GM23338 (cell line): Measurements from ENCODE around the gene MYCN. TPM values are rescaled to one million over a fixed set of nuclear protein-coding genes. Genes with fewer than 3 reads are reported as not detected.
A peak's percentile ranks its signal among the peaks of the same experiment; 100 is the strongest.

Experiments used
- ATAC-seq: fragments of 200-7000 bp; cut with Tn5 transposase; 3 replicates; pipeline ENCODE4 v1.9.1; 2020
- DNase-seq: peaks from one replicate; pipeline ENCODE4 v3.0.0-alpha.2; 2015; ENCODE audit warnings: low spot score
- H2AFZ ChIP-seq: fragments of 200-600 bp; sonication (generic); 2 replicates; pipeline ENCODE4 v1.8.0; 2016; ENCODE audit warnings: antibody characterized with exemption, mild to moderate bottlenecking, moderate library complexity
- H3F3A ChIP-seq: fragments of 200-600 bp; sonication (generic); replicated peaks from 2 replicates; pipeline ENCODE4 v1.8.0; 2017; ENCODE audit warnings: antibody characterized with exemption, mixed run types, low read depth
- H3K27ac ChIP-seq: fragments of 200-600 bp; sonication (generic); 2 replicates; pipeline ENCODE4 v1.6.1; 2016; ENCODE audit warnings: low read depth
- H3K27me3 ChIP-seq: fragments of 200-600 bp; sonication (generic); 2 replicates; pipeline ENCODE4 v1.8.0; 2016; ENCODE audit warnings: mild to moderate bottlenecking, mixed run types, moderate library complexity; ENCODE audit not compliant: insufficient read depth
- H3K36me3 ChIP-seq: fragments of 200-600 bp; sonication (generic); 2 replicates; pipeline ENCODE4 v1.8.0; 2016; ENCODE audit warnings: mild to moderate bottlenecking; ENCODE audit not compliant: insufficient read depth
- H3K4me1 ChIP-seq: fragments of 200-600 bp; sonication (generic); 2 replicates; pipeline ENCODE4 v1.8.0; 2016; ENCODE audit warnings: mild to moderate bottlenecking, moderate library complexity; ENCODE audit not compliant: insufficient read depth
- H3K4me2 ChIP-seq: fragments of 200-600 bp; sonication (generic); 2 replicates; pipeline ENCODE4 v1.7.1; 2017; ENCODE audit warnings: mixed run types
- H3K4me3 ChIP-seq: fragments of 200-600 bp; sonication (generic); 2 replicates; pipeline ENCODE4 v1.6.1; 2016; ENCODE audit warnings: mixed run types
- H3K79me2 ChIP-seq: fragments of 200-600 bp; sonication (generic); replicated peaks from 2 replicates; pipeline ENCODE4 v1.8.0; 2017; ENCODE audit warnings: mild to moderate bottlenecking; ENCODE audit not compliant: insufficient read depth
- H3K9me2 ChIP-seq: fragments of 200-600 bp; sonication (generic); 2 replicates; pipeline ENCODE4 v1.8.0; 2017; ENCODE audit not compliant: insufficient read depth
- H4K20me1 ChIP-seq: fragments of 200-600 bp; sonication (generic); replicated peaks from 2 replicates; pipeline ENCODE4 v1.8.0; 2017; ENCODE audit warnings: mild to moderate bottlenecking; ENCODE audit not compliant: insufficient read depth
- H3K27ac Mint-ChIP-seq: 2 replicates; pipeline ENCODE4 v1.8.0; 2020; ENCODE audit warnings: inconsistent platforms, mild to moderate bottlenecking, moderate library complexity, mixed read lengths
- H3K27me3 Mint-ChIP-seq: 3 replicates; pipeline ENCODE4 v1.8.0; 2022; ENCODE audit warnings: low read depth, mild to moderate bottlenecking, moderate library complexity, mixed read lengths, inconsistent platforms; ENCODE audit not compliant: insufficient read depth, poor library complexity
- H3K36me3 Mint-ChIP-seq: 3 replicates; pipeline ENCODE4 v1.8.0; 2021; ENCODE audit warnings: low read depth, mild to moderate bottlenecking, inconsistent platforms, moderate library complexity, mixed read lengths
- H3K4me1 Mint-ChIP-seq: 3 replicates; pipeline ENCODE4 v1.8.0; 2020; ENCODE audit warnings: mild to moderate bottlenecking, inconsistent platforms, mixed read lengths
- H3K4me3 Mint-ChIP-seq: 3 replicates; pipeline ENCODE4 v1.8.0; 2021; ENCODE audit warnings: moderate library complexity, mild to moderate bottlenecking, inconsistent platforms, mixed read lengths
- H3K9me3 Mint-ChIP-seq: 3 replicates; pipeline ENCODE4 v1.8.0; 2020; ENCODE audit warnings: moderate library complexity, mild to moderate bottlenecking, inconsistent platforms, mixed read lengths
- CREB1 ChIP-seq: fragments of 250-450 bp; sonication (Bioruptor Pico); IDR thresholded peaks from 2 replicates; pipeline ENCODE4 v1.5.0; 2020; ENCODE audit warnings: low read depth, mild to moderate bottlenecking, moderate library complexity
- CTCF ChIP-seq, 2 experiments: fragments of 200-600 bp in 1 of 2; sonication (generic) in 1 of 2; conservative IDR thresholded peaks; 2 replicates each; pipeline versions ENCODE4 v1.5.1 to v1.6.1; 2016 to 2017; ENCODE audit warnings: antibody characterized with exemption in 2 of 2, low read depth in 2 of 2, mild to moderate bottlenecking in 2 of 2, moderate library complexity in 1 of 2
- ETS1 ChIP-seq: IDR thresholded peaks from 2 replicates; pipeline ENCODE4 v1.6.1; 2016; ENCODE audit warnings: antibody characterized with exemption
- EZH2 ChIP-seq: fragments of 200-600 bp; sonication (generic); IDR thresholded peaks from one replicate; pipeline ENCODE4 v1.8.0; 2017; ENCODE audit warnings: antibody characterized with exemption, mild to moderate bottlenecking, low read depth; ENCODE audit not compliant: unreplicated experiment
- EZH2phosphoT487 ChIP-seq: fragments of 200-600 bp; sonication (generic); IDR thresholded peaks from one replicate; pipeline ENCODE4 v1.8.1; 2018; ENCODE audit warnings: antibody characterized with exemption; ENCODE audit not compliant: unreplicated experiment
- JUNB ChIP-seq: IDR thresholded peaks from one replicate; pipeline ENCODE4 v1.6.1; 2016; ENCODE audit warnings: antibody characterized with exemption; ENCODE audit not compliant: unreplicated experiment
- NANOG ChIP-seq: IDR thresholded peaks from 2 replicates; pipeline ENCODE4 v1.6.1; 2016; ENCODE audit warnings: antibody characterized with exemption, borderline replicate concordance
- REST ChIP-seq: IDR thresholded peaks from one replicate; pipeline ENCODE4 v1.6.1; 2018; ENCODE audit warnings: antibody characterized with exemption; ENCODE audit not compliant: unreplicated experiment
- STAT1 ChIP-seq: IDR thresholded peaks from one replicate; pipeline ENCODE4 v1.6.1; 2016; ENCODE audit warnings: antibody characterized with exemption; ENCODE audit not compliant: unreplicated experiment
- ZNF114 ChIP-seq: fragments of 250-450 bp; sonication (Bioruptor Pico); IDR thresholded peaks from 2 replicates; pipeline ENCODE4 v1.5.0; 2020; ENCODE audit warnings: mild to moderate bottlenecking, moderate library complexity
- polyA plus RNA-seq: library from polyadenylated mRNA; unstranded; fragments of >200 nt; fragmentation: Nextera tagmentation; extraction: Ambion mirVana; gene quantifications from 2 replicates; pipeline ENCODE4 v1.2.1, GENCODE V29; 2016
- total RNA-seq: library from RNA; depleted of rRNA; stranded (reverse); fragments of >200 nt; shearing (Covaris generic); gene quantifications from 2 replicates; pipeline ENCODE4 v1.2.3, GENCODE V29; 2014

Gene MYCN
- total and polyA plus RNA-seq, 2 experiments from 2014 or later: 50.8 to 145 TPM

GRCh38 chr2:15935675-15936074 lies 4.7 kb upstream of the MYCN start:
- Histone ChIP-seq H3K79me2 (peaks cover 9% of the 10 kb centered on the region), H4K20me1 (no peaks in the 10 kb centered on the region), H3K9me2 (no peaks in the 10 kb centered on the region), H3K27ac (no peak overlapping the region), H3K4me1 (peaks cover 44% of the 10 kb centered on the region), H3K4me2 (peak overlapping the region; percentile 64), H3K4me3 (no peak overlapping the region; the same call in 1 of the 2 replicates), H3K36me3 (no peaks in the 10 kb centered on the region), H3K27me3 (no peaks in the 10 kb centered on the region), H3F3A (peaks cover 13% of the 10 kb centered on the region; the same call in 1 of the 2 replicates), H2AFZ (no peak overlapping the region)
- Mint-ChIP-seq H3K4me1 (peaks cover 47% of the 10 kb centered on the region), H3K9me3 (peaks cover 9% of the 10 kb centered on the region), H3K4me3 (no peak overlapping the region; the same call in 2 of the 3 replicates), H3K36me3 (peaks cover 11% of the 10 kb centered on the region; the same call in 2 of the 3 replicates), H3K27ac (0 out of 2 replicates have a peak overlapping the region, but pooled peaks have one; percentile 0), H3K27me3 (peaks cover 14% of the 10 kb centered on the region)
- TF ChIP-seq JUNB (no peak), EZH2 (no peak), CREB1 (CRISPR knock-in tag) (no peak), REST (no peak), ETS1 (no peak), NANOG (peak; percentile 68), EZH2phosphoT487 (no peak)
- ATAC-seq: no peak
- no peak for DNase-seq

GRCh38 chr2:15936277-15937104 lies 3.9 kb upstream of the MYCN start:
- Histone ChIP-seq H3K27me3 (no peaks in the 10 kb centered on the region), H3K4me2 (peak overlapping the region; percentile 64), H3F3A (peaks cover 13% of the 10 kb centered on the region; the same call in 1 of the 2 replicates), H4K20me1 (no peaks in the 10 kb centered on the region), H3K4me3 (0 out of 2 replicates have a peak overlapping the region, but pooled peaks have one; percentile 14), H3K9me2 (no peaks in the 10 kb centered on the region), H3K36me3 (no peaks in the 10 kb centered on the region), H3K4me1 (peaks cover 44% of the 10 kb centered on the region), H3K27ac (no peak overlapping the region), H3K79me2 (peaks cover 17% of the 10 kb centered on the region), H2AFZ (no peak overlapping the region)
- Mint-ChIP-seq H3K4me3 (no peak overlapping the region), H3K27me3 (peaks cover 19% of the 10 kb centered on the region), H3K27ac (peak overlapping the region; percentile 84; the same call in 1 of the 2 replicates), H3K4me1 (peaks cover 47% of the 10 kb centered on the region), H3K9me3 (peaks cover 4% of the 10 kb centered on the region; the same call in 2 of the 3 replicates), H3K36me3 (peaks cover 14% of the 10 kb centered on the region)
- DNase-seq (no peak), ATAC-seq (no peak)
- no peak for TF ChIP-seq STAT1
- no peak for TF ChIP-seq REST
- TF ChIP-seq NANOG: no peak
- TF ChIP-seq ETS1: no peak
- no peak for TF ChIP-seq ZNF114
- no peak for TF ChIP-seq CTCF (conservative IDR thresholded peaks at IDR 0.05; ENCODE audit: low read depth in 2 of 2)
- TF ChIP-seq EZH2phosphoT487: no peak
